ENCODE measurements around the gene YBX1.

DNA sequence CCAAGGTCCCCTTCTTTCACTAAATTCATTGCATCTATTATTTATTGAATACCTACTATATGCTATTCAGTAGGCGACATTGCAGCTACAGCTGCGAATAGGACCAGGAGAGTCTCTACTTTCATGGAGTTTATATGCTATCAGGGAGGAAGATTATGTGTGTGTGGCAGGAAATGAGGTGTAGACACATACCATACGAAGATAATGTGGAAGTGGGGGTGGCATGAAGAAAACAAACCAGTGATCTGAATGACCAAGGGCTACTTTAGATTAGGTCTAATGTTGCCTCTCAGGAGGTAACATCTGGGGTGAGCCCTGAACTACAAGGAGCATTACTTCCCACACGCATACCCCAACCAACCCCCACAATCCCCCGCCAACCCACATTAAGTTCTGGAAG lies 25.0 kb upstream of the YBX1 start:
- TF ChIP-seq, protein P1, sequence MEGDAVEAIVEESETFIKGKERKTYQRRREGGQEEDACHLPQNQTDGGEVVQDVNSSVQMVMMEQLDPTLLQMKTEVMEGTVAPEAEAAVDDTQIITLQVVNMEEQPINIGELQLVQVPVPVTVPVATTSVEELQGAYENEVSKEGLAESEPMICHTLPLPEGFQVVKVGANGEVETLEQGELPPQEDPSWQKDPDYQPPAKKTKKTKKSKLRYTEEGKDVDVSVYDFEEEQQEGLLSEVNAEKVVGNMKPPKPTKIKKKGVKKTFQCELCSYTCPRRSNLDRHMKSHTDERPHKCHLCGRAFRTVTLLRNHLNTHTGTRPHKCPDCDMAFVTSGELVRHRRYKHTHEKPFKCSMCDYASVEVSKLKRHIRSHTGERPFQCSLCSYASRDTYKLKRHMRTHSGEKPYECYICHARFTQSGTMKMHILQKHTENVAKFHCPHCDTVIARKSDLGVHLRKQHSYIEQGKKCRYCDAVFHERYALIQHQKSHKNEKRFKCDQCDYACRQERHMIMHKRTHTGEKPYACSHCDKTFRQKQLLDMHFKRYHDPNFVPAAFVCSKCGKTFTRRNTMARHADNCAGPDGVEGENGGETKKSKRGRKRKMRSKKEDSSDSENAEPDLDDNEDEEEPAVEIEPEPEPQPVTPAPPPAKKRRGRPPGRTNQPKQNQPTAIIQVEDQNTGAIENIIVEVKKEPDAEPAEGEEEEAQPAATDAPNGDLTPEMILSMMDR (IDR thresholded peaks at IDR 0.05; ENCODE audit: low read length), result no peak
- no peak for TF ChIP-seq EZH2 (IDR thresholded peaks at IDR 0.05; ENCODE audit: borderline replicate concordance, low read length)
